EH (cell line): ENCODE measurements around the gene UBE2M.
A peak's percentile ranks its signal among the peaks of the same experiment; 100 is the strongest.
"Not testable (repeated sequence)": the region's sequence is repeated elsewhere in the genome, so short reads cannot be mapped to it uniquely, and the experiment has no call there.

Experiments
- DNase-seq: peaks from one replicate; pipeline ENCODE4 v3.0.0-alpha.2; 2015; ENCODE audit warnings: low read depth

The UBE2M gene

GRCh38 chr19:58558066-58558622 is at the start of gene UBE2M:
TSS of gene UBE2M (minus strand) at chr19:58558611. CDS start at chr19:58558381, 230 bp downstream.
- DNase-seq, result peak; percentile 71

- not testable (repeated sequence) for DNase-seq
Measured at GRCh38 chr19:58607213-58607612, 48.8 kb upstream of the UBE2M start.

GRCh38 chr19:58606251-58606896 is 48.0 kb upstream of the UBE2M start:
- DNase-seq, result not testable (repeated sequence)

- no peak for DNase-seq
Measured at GRCh38 chr19:58586133-58586765, 27.8 kb upstream of the UBE2M start.

- DNase-seq, result no peak
Measured at GRCh38 chr19:58585442-58586132, 27.2 kb upstream of the UBE2M start.

- no peak for DNase-seq
Measured at GRCh38 chr19:58584498-58585441, 26.4 kb upstream of the UBE2M start.

DNA sequence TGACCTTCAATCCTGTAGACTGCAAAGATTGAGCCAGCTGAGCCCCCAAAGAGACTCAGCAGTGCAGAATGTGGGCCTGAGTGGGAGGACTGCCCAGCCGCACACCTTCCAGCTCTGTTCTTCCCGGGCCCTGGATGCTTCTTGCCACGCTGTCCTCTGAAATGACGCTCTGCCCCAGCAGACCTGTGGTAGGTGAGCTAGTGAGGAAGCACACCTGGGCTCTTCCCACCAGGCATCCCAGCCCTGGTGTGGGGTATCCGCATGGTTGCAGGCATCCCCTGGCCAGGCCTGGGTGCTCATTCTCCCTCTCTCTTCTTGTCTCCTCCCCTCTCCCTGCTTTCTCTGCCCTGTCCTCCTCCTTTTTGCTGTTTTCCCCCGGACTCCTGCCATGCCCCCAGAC is 24.6 kb upstream of the UBE2M start:
- DNase-seq, result no peak

- DNase-seq, result peak; percentile 88
Measured at GRCh38 chr19:58581227-58582141, 23.1 kb upstream of the UBE2M start.

DNA sequence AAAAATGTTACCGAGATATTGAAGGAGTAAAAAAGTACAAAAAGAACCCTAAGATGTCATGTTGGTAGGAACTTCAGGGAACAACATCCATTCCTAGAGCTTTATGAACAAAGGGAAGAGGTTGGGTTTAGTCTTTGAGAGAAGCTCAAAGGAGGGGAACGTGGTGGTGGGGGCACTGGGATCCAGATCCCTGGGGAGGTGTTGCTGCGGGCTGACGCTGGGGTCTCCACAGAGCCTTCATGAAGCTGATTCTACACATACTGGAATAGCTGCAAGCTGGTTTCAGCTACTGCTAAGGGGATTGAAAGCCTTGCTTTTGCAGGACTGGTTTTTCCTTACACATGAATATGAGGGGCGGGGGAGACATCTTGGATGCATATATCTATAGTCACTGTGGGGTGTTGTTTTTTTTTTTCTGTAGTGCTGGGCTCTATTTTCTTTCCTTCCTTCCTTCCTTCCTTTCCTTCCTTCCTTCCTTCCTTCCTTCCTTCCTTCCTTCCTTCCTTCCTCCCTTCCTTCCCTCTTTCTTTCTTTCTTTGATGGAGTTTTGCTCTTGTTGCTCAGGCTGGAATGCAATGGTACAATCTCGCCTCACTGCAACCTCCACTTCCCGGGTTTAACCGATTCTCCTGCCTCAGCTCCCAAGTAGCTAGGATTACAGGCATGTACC is 21.2 kb upstream of the UBE2M start:
- no peak for DNase-seq

DNA sequence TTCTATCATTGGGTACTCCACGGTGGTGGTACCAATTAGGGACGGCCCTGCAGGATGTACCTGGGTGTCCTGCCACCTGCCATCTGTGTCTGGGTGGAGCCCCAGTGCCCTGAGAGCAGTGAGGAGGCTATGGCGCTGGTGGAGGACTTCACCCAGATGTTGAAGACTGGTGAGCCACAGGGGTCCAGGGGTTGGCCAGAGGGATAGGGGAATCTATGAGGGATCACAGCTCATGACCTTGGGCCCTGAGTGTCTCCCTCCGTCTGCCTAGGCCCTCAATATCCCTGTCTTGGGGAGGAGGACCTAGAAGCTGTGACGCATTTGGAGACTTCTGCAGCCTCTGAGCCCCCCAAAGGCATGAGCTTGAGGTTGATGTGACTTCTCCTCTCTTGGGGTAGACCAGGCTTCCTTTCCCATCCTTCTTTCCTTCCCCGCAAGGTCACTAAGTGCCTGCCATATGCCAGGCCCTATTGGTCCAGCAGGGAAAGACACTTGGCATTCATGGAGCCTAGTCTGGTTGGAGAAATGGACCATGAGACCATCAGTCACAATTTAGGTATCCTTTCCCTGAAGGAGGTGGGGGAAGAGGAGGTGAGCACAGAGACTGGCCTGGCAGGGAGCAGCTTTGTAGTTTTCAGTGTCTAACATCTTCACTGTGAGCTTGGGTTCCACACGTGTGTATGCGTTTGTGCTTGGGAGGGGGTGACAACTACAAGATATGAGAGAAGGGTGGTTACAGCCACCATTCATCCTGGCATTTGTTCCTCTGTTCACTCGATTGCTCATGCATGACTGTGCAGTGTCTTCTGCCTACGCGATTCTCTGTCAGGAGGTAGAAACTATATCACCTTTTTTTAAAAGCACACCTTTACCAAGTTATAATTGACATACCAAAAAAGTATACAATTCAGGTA is 19.9 kb upstream of the UBE2M start:
- no peak for DNase-seq

DNA sequence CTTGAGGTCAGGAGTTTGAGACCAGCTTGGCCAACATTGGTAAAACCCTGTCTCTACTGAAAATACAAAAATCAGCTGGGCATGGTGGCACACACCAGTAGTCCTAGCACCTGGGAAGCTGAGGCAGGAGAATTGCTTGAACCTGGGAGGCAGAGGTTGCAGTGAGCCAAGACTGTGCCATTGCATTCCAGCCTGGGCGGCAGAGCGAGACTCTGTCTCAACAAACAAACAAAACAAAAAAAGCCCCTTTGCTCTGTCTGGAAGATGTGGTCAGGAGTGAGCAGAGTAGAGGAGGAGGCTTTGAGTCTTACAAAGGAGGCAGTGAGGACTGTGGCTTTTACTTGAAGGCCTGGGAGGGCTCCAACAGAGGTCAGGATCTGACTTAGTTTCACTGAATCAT is 19.2 kb upstream of the UBE2M start:
- not testable (repeated sequence) for DNase-seq

- DNase-seq, result peak; percentile 92
Measured at GRCh38 chr19:58575183-58576041, 17.0 kb upstream of the UBE2M start.

- DNase-seq, result no peak
Measured at GRCh38 chr19:58573658-58574164, 15.3 kb upstream of the UBE2M start.

GRCh38 chr19:58572818-58573657 is 14.6 kb upstream of the UBE2M start, which contains the start of gene MZF1:
TSS of gene MZF1 (minus strand) at chr19:58573335. CDS start at chr19:58571389, 1,946 bp downstream.
- peak; percentile 100 for DNase-seq

DNA sequence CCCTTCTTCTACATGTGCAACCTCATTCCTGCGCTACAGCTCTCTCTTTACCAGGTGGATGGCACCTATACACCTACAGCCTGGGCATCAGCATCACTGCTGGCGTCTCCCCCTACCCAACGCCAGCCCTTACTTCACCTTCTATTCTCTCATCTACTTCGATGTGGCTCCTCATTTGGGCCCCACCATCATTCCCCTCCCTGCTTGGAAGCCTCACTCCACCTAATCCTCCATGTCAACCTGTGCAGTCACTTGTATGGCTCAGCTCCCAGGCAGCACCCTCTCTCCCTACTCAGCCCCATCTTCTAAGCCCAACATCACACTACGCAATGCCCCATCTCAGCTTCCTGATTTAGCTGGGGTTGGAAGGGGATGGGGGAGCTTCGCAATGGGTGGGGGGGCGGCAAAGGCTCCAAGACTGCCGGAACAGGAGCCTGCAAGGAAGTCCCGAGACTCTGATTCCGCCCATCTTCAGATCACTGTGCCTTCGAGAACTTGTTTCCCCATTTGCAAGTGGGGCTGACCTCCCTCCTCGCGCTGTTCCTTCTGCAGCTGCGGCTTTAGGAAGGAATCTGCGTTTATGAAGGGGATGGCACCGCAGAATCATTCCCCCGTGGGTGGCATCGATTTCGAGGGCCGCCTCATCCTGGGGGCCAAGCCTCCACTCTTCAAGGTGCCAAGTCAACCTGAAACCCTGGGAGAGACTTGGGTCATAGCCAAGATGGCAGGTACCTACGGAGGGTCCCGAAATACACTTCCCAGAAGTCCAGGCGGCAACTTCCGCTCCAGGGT is 13.8 kb upstream of the UBE2M start:
- DNase-seq, result no peak

GRCh38 chr19:58571575-58571947 is 13.2 kb upstream of the UBE2M start:
- no peak for DNase-seq
